Common myeloid progenitor, CD34-positive (primary cell): ENCODE data around the gene KCTD8.

Source experiments
- CTCF ChIA-PET: fragments of 350-600 bp; sonication (Branson Sonifier 250); formaldehyde crosslinking; loops from one replicate; lab custom pipeline; 2021; ENCODE audit warnings: antibody characterized with exemption; lab: Charles Lee
- POLR2A ChIA-PET: fragments of 350-600 bp; sonication (Branson Sonifier 250); formaldehyde crosslinking; loops from one replicate; lab custom pipeline; 2021; ENCODE audit warnings: antibody characterized with exemption; lab: Charles Lee
- DNase-seq, 3 donors: peaks; one replicate each; pipeline versions ENCODE4 v3.0.0 to v3.0.0-alpha.2; 2013
- H3K27ac ChIP-seq, 2 experiments: 1 replicate in 1 of 2; 2 replicates in 1 of 2; pipeline ENCODE4 v1.7.0; 2013; ENCODE audit warnings: inconsistent platforms in 2 of 2, low read length in 2 of 2, mild to moderate bottlenecking in 2 of 2, low read depth in 1 of 2, moderate library complexity in 1 of 2; ENCODE audit not compliant: severe bottlenecking in 2 of 2, insufficient read depth in 1 of 2, poor library complexity in 1 of 2
- H3K27me3 ChIP-seq, 5 experiments: replicated peaks in 2 of 5; 1 replicate in 3 of 5; 2 replicates in 2 of 5; pipeline versions ENCODE4 v1.6.1 to v1.7.0; 2013; ENCODE audit warnings: low read length in 4 of 5, mild to moderate bottlenecking in 2 of 5, moderate library complexity in 2 of 5, inconsistent platforms in 1 of 5; ENCODE audit not compliant: insufficient read depth in 5 of 5, control insufficient read depth in 4 of 5
- H3K36me3 ChIP-seq, 4 experiments: 1 replicate in 2 of 4; 2 replicates in 2 of 4; pipeline versions ENCODE4 v1.6.1 to v1.7.0; 2013; ENCODE audit warnings: low read length in 3 of 4, control low read depth in 1 of 4, mild to moderate bottlenecking in 1 of 4; ENCODE audit not compliant: control insufficient read depth in 4 of 4, insufficient read depth in 4 of 4
- H3K4me1 ChIP-seq, 4 experiments: 1 replicate in 3 of 4; 2 replicates in 1 of 4; pipeline versions ENCODE4 v1.6.1 to v1.7.1; 2013; ENCODE audit warnings: low read length in 3 of 4, mild to moderate bottlenecking in 3 of 4, control low read depth in 1 of 4, inconsistent platforms in 1 of 4, moderate library complexity in 1 of 4; ENCODE audit not compliant: control insufficient read depth in 4 of 4, insufficient read depth in 4 of 4; ENCODE audit errors: control extremely low read depth in 1 of 4
- H3K4me3 ChIP-seq, 7 experiments: 1 replicate in 4 of 7; 2 replicates in 3 of 7; pipeline versions ENCODE4 v1.5.1 to v1.7.0; 2013; ENCODE audit warnings: mild to moderate bottlenecking in 7 of 7, low read length in 6 of 7, moderate library complexity in 6 of 7, inconsistent platforms in 2 of 7, low read depth in 2 of 7, control low read depth in 1 of 7; ENCODE audit not compliant: insufficient read depth in 4 of 7, control insufficient read depth in 1 of 7; ENCODE audit errors: extremely low read depth in 1 of 7
- H3K9me3 ChIP-seq, 5 experiments: 1 replicate in 4 of 5; 2 replicates in 1 of 5; pipeline versions ENCODE4 v1.6.1 to v1.7.1; 2013; ENCODE audit warnings: low read length in 4 of 5, mild to moderate bottlenecking in 2 of 5, inconsistent platforms in 1 of 5, low read depth in 1 of 5, moderate library complexity in 1 of 5; ENCODE audit not compliant: control insufficient read depth in 4 of 5, insufficient read depth in 2 of 5; ENCODE audit errors: control extremely low read depth in 1 of 5
- WGBS: methylation state at CpG from one replicate; pipeline ENCODE4 v1.1.5; 2013; ENCODE audit not compliant: insufficient coverage; 5-methylcytosine and 5-hydroxymethylcytosine counted together

The KCTD8 gene

GRCh38 chr4:44447563-44448504 is 775 bp downstream of the KCTD8 start:
- no peaks in the 10 kb centered on the region for H3K36me3 ChIP-seq
- WGBS = 2% methylated on average over 88 of the region's 110 CpGs
- CTCF ChIA-PET = interaction anchor here (1.0 to 1.6 kb wide), 3 partner anchors 9 to 35 kb away, joined by 3 to 4 read pairs (median 3); no protein-coding TSS in a partner anchor
- DNase-seq = peak in 2 of 3 donors; percentile 51 to 62
- no peak overlapping the region for H3K27ac ChIP-seq
- H3K4me3 ChIP-seq = peak overlapping the region; percentile 40 to 69 (median 60)
- peaks cover 0 to 21% (median 18%) of the 10 kb centered on the region in 4 experiments for H3K4me1 ChIP-seq
- H3K9me3 ChIP-seq = peaks cover 0 to 5% (median 0%) of the 10 kb centered on the region in 5 experiments
- POLR2A ChIA-PET = interaction anchor here (0.5 kb wide), 1 partner anchor 16 kb away, joined by 3 read pairs; no protein-coding TSS in a partner anchor
- peaks cover 17 to 67% (median 41%) of the 10 kb centered on the region in 5 experiments for H3K27me3 ChIP-seq

- 1% methylated on average over 27 of the region's 32 CpGs for WGBS
- peaks cover 0 to 5% (median 0%) of the 10 kb centered on the region in 5 experiments for H3K9me3 ChIP-seq
- POLR2A ChIA-PET = no interaction called here
- H3K4me1 ChIP-seq = peaks cover 0 to 21% (median 18%) of the 10 kb centered on the region in 4 experiments
- peaks cover 14 to 67% (median 40%) of the 10 kb centered on the region in 5 experiments for H3K27me3 ChIP-seq
- no peak overlapping the region for H3K27ac ChIP-seq
- peak in 1 of 3 donors; percentile 3 for DNase-seq
- CTCF ChIA-PET = no interaction called here
- peak overlapping the region in 3 of 7 experiments; percentile 60 to 69 (median 68) for H3K4me3 ChIP-seq
- no peaks in the 10 kb centered on the region for H3K36me3 ChIP-seq
These were observed 1.6 kb downstream of the KCTD8 start for GRCh38 chr4:44446801-44447562.

GRCh38 chr4:44446191-44446590 is 2.4 kb downstream of the KCTD8 start:
- CTCF ChIA-PET = interaction anchor here (1.0 kb wide), 1 partner anchor 14 kb away, joined by 3 read pairs; no protein-coding TSS in a partner anchor

GRCh38 chr4:44438687-44439086 is 9.9 kb downstream of the KCTD8 start:
- CTCF ChIA-PET = interaction anchor here (1.0 kb wide), 1 partner anchor 10 kb away, joined by 3 read pairs; the partner anchor contains the start of gene KCTD8
- H3K4me1 ChIP-seq = no peaks in the 10 kb centered on the region
- POLR2A ChIA-PET = no interaction called here
- H3K4me3 ChIP-seq = no peak overlapping the region
- no peaks in the 10 kb centered on the region for H3K9me3 ChIP-seq
- H3K27ac ChIP-seq = no peak overlapping the region
- DNase-seq = no peak
- H3K27me3 ChIP-seq = peaks cover 0 to 4% (median 0%) of the 10 kb centered on the region in 5 experiments
- H3K36me3 ChIP-seq = no peaks in the 10 kb centered on the region

More at GRCh38 chr4:44446191-44446590, 2.4 kb downstream of the KCTD8 start:
- H3K4me3 ChIP-seq = no peak overlapping the region
- H3K27me3 ChIP-seq = peaks cover 11 to 64% (median 37%) of the 10 kb centered on the region in 5 experiments
- DNase-seq = peak in 2 of 3 donors; percentile 2 to 4
- no peak overlapping the region for H3K27ac ChIP-seq
- H3K9me3 ChIP-seq = peaks cover 0 to 5% (median 0%) of the 10 kb centered on the region in 5 experiments
- H3K4me1 ChIP-seq = peaks cover 0 to 21% (median 18%) of the 10 kb centered on the region in 4 experiments
- no peaks in the 10 kb centered on the region for H3K36me3 ChIP-seq
- POLR2A ChIA-PET = no interaction called here
- 0% methylated on average over 2 of the region's 4 CpGs for WGBS

GRCh38 chr4:44434247-44434646 is 14.4 kb downstream of the KCTD8 start:
- CTCF ChIA-PET = no interaction called here
- WGBS = 100% methylated on average over 1 of the region's 2 CpGs
- Histone ChIP-seq H3K4me3 (no peak overlapping the region), H3K36me3 (no peaks in the 10 kb centered on the region), H3K27ac (no peak overlapping the region), H3K4me1 (no peaks in the 10 kb centered on the region), H3K9me3 (no peaks in the 10 kb centered on the region), H3K27me3 (no peaks in the 10 kb centered on the region)
- POLR2A ChIA-PET = no interaction called here
- no peak for DNase-seq

- Histone ChIP-seq H3K36me3 (no peaks in the 10 kb centered on the region), H3K9me3 (no peaks in the 10 kb centered on the region), H3K4me1 (no peaks in the 10 kb centered on the region), H3K4me3 (no peak overlapping the region), H3K27me3 (no peaks in the 10 kb centered on the region), H3K27ac (no peak overlapping the region)
- POLR2A ChIA-PET = no interaction called here
- no peak for DNase-seq
- no CpG with 5 or more reads among the region's 2 CpGs for WGBS
- CTCF ChIA-PET = no interaction called here
These were observed 22.9 kb downstream of the KCTD8 start for GRCh38 chr4:44425614-44426208.
